HEK293 (cell line): ENCODE data around the gene MMP25.

Source experiments
- CTCF ChIA-PET: fragments of 350-600 bp; formaldehyde crosslinking; extraction: SDS; loops from one replicate; lab custom pipeline; 2021; ENCODE audit warnings: antibody characterized with exemption; lab: Yijun Ruan, JAX
- POLR2A ChIA-PET: fragments of 300-600 bp; formaldehyde crosslinking; extraction: SDS; loops from one replicate; lab custom pipeline; 2020; ENCODE audit warnings: antibody characterized with exemption, inconsistent platforms; lab: Yijun Ruan, JAX
- H3K27ac ChIP-seq: fragments of 200-500 bp; sonication (Bioruptor generic); 2 replicates; pipeline ENCODE4 v1.5.1; 2014; ENCODE audit warnings: low read depth, low read length, control low read depth, inconsistent platforms; ENCODE audit errors: extremely low read depth
- H3K36me3 ChIP-seq, 2 experiments: fragments of 200-500 bp in 1 of 2; sonication (Bioruptor generic) in 1 of 2; 1 replicate in 1 of 2; 2 replicates in 1 of 2; pipeline ENCODE4 v1.5.1; 2014 to 2017; ENCODE audit warnings: inconsistent platforms in 2 of 2, low read length in 2 of 2; ENCODE audit not compliant: control insufficient read depth in 2 of 2, insufficient read depth in 1 of 2
- H3K4me1 ChIP-seq: fragments of 200-500 bp; sonication (Bioruptor generic); 2 replicates; pipeline ENCODE4 v1.5.1; 2014; ENCODE audit warnings: mild to moderate bottlenecking, low read length, inconsistent platforms; ENCODE audit not compliant: control insufficient read depth, insufficient read depth
- H3K4me3 ChIP-seq: 2 replicates; pipeline ENCODE4 v1.5.1; 2011; ENCODE audit warnings: low read depth, mild to moderate bottlenecking, control low read depth, low read length, moderate library complexity
- H3K9me3 ChIP-seq: fragments of 200-500 bp; sonication (Bioruptor generic); 2 replicates; pipeline ENCODE4 v1.5.1; 2014; ENCODE audit warnings: low read depth, low read length, inconsistent platforms; ENCODE audit not compliant: control insufficient read depth, insufficient read depth
- GFI1B ChIP-seq: fragments of 450-650 bp; formaldehyde crosslinking; IDR thresholded peaks from 2 replicates; pipeline ENCODE4 v1.5.1; 2016; ENCODE audit warnings: missing biosample characterization, missing genetic modification characterization
- OVOL3 ChIP-seq: fragments of 450-650 bp; formaldehyde crosslinking; IDR thresholded peaks from 2 replicates; pipeline ENCODE4 v1.5.1; 2016; ENCODE audit warnings: missing biosample characterization, missing genetic modification characterization
- PRDM1 ChIP-seq: fragments of 450-650 bp; formaldehyde crosslinking; IDR thresholded peaks from 2 replicates; pipeline ENCODE4; 2016; ENCODE audit warnings: missing biosample characterization, missing genetic modification characterization
- SETDB1 ChIP-seq: IDR thresholded peaks from one replicate; pipeline ENCODE4 v1.6.1; 2017; ENCODE audit warnings: mild to moderate bottlenecking, low read length, moderate library complexity, mixed read lengths; ENCODE audit not compliant: insufficient read length
- SP3 ChIP-seq: fragments of 450-650 bp; formaldehyde crosslinking; IDR thresholded peaks from 2 replicates; pipeline ENCODE4 v1.5.1; 2016; ENCODE audit warnings: missing biosample characterization, missing genetic modification characterization
- WT1 ChIP-seq: fragments of 450-650 bp; formaldehyde crosslinking; IDR thresholded peaks from 2 replicates; pipeline ENCODE4 v1.5.1; 2016; ENCODE audit warnings: missing biosample characterization, missing genetic modification characterization
- ZBTB10 ChIP-seq: fragments of 450-650 bp; formaldehyde crosslinking; IDR thresholded peaks from 2 replicates; pipeline ENCODE4 v1.5.1; 2016; ENCODE audit warnings: missing biosample characterization, missing genetic modification characterization
- ZBTB49 ChIP-seq: fragments of 450-650 bp; formaldehyde crosslinking; IDR thresholded peaks from 2 replicates; pipeline ENCODE4 v1.5.1; 2016; ENCODE audit warnings: missing biosample characterization, missing genetic modification characterization, low read depth
- ZNF26 ChIP-seq: fragments of 450-650 bp; formaldehyde crosslinking; IDR thresholded peaks from 2 replicates; pipeline ENCODE4 v1.5.1; 2016; ENCODE audit warnings: missing biosample characterization, missing genetic modification characterization
- ZNF416 ChIP-seq: fragments of 450-650 bp; formaldehyde crosslinking; IDR thresholded peaks from 2 replicates; pipeline ENCODE4 v1.5.1; 2016; ENCODE audit warnings: missing biosample characterization, missing genetic modification characterization
- ZNF488 ChIP-seq: fragments of 450-650 bp; formaldehyde crosslinking; IDR thresholded peaks from 2 replicates; pipeline ENCODE4 v1.5.1; 2016; ENCODE audit warnings: missing biosample characterization, missing genetic modification characterization
- ZNF610 ChIP-seq: fragments of 450-650 bp; formaldehyde crosslinking; IDR thresholded peaks from 2 replicates; pipeline ENCODE4 v1.5.1; 2016; ENCODE audit warnings: missing biosample characterization, missing genetic modification characterization, borderline replicate concordance
- ZNF664 ChIP-seq: fragments of 450-650 bp; formaldehyde crosslinking; IDR thresholded peaks from 2 replicates; pipeline ENCODE4 v1.5.1; 2016; ENCODE audit warnings: missing biosample characterization, missing genetic modification characterization
- ZNF747 ChIP-seq: fragments of 450-650 bp; formaldehyde crosslinking; IDR thresholded peaks from 2 replicates; pipeline ENCODE4 v1.5.1; 2016; ENCODE audit warnings: missing biosample characterization, missing genetic modification characterization
- ZSCAN16 ChIP-seq: fragments of 450-650 bp; formaldehyde crosslinking; IDR thresholded peaks from 2 replicates; pipeline ENCODE4 v1.5.1; 2016; ENCODE audit warnings: missing biosample characterization, missing genetic modification characterization

The MMP25 gene

GRCh38 chr16:3025032-3026002 is 21.0 kb upstream of the MMP25 start:
- H3K36me3 ChIP-seq = peaks cover 0 to 22% of the 10 kb centered on the region in 2 experiments; a peak in 1 of 3 replicates
- no peak for TF ChIP-seq SP3 (tag by site-specific recombination)
- TF ChIP-seq SETDB1 = no peak
- no peak for TF ChIP-seq ZNF26
- TF ChIP-seq WT1 (tag by site-specific recombination) = no peak
- no peak for TF ChIP-seq GFI1B
- TF ChIP-seq ZNF416 (tag by site-specific recombination) = no peak
- no peak overlapping the region for H3K27ac ChIP-seq
- ChIA-PET POLR2A (interaction anchor here (0.7 to 11.9 kb wide), 3 partner anchors 20 to 512 kb away, joined by 3 to 247 read pairs (median 6); no protein-coding TSS in a partner anchor), CTCF (interaction anchor here (0.7 to 1.2 kb wide), 4 partner anchors 8 to 108 kb away, joined by 3 to 5 read pairs (median 4); no protein-coding TSS in a partner anchor)
- H3K4me1 ChIP-seq = peaks cover 27% of the 10 kb centered on the region
- no peak overlapping the region for H3K4me3 ChIP-seq
- H3K9me3 ChIP-seq = no peaks in the 10 kb centered on the region

GRCh38 chr16:3026003-3026378 is 20.4 kb upstream of the MMP25 start:
- CTCF ChIA-PET = interaction anchor here (1.0 kb wide), 1 partner anchor 22 kb away, joined by 5 read pairs; no protein-coding TSS in a partner anchor
- POLR2A ChIA-PET = interaction anchor here (11.9 kb wide), 1 partner anchor 21 kb away, joined by 247 read pairs; no protein-coding TSS in a partner anchor
- TF ChIP-seq ZNF610 (tag by site-specific recombination) = no peak
- TF ChIP-seq ZBTB10 = no peak
- TF ChIP-seq PRDM1 (tag by site-specific recombination) = no peak
- no peak for TF ChIP-seq ZSCAN16
- no peak for TF ChIP-seq OVOL3 (tag by site-specific recombination)
- Histone ChIP-seq H3K36me3 (peaks cover 0 to 22% of the 10 kb centered on the region in 2 experiments; a peak in 1 of 3 replicates), H3K4me3 (no peak overlapping the region), H3K27ac (no peak overlapping the region), H3K9me3 (no peaks in the 10 kb centered on the region), H3K4me1 (peaks cover 24% of the 10 kb centered on the region)

- no peak for TF ChIP-seq ZBTB49
- no peak for TF ChIP-seq ZNF664
- TF ChIP-seq ZNF488 (tag by site-specific recombination) = no peak
- TF ChIP-seq ZNF747 (tag by site-specific recombination) = no peak
- Histone ChIP-seq H3K9me3 (no peaks in the 10 kb centered on the region), H3K4me3 (no peak overlapping the region), H3K27ac (no peak overlapping the region), H3K36me3 (peaks cover 0 to 22% of the 10 kb centered on the region in 2 experiments; a peak in 1 of 3 replicates), H3K4me1 (peaks cover 19% of the 10 kb centered on the region)
- ChIA-PET POLR2A (interaction anchor here (1.0 to 11.9 kb wide), 8 partner anchors 19 to 145 kb away, joined by 3 to 247 read pairs (median 7); partner anchors contain the start of genes KREMEN2, MMP25 and ZNF213), CTCF (interaction anchor here (0.6 to 9.2 kb wide), 9 partner anchors 8 to 1577 kb away, joined by 3 to 149 read pairs (median 6); partner anchors contain the start of genes BICDL2 and TNFRSF12A)
Observed at GRCh38 chr16:3026609-3027488, 19.5 kb upstream of the MMP25 start.
